GM18870 (cell line): ENCODE measurements around the gene TGIF2LX.
"Not testable (repeated sequence)": the region's sequence is repeated elsewhere in the genome, so short reads cannot be mapped to it uniquely, and the experiment has no call there.

ENCODE experiments used
- ATAC-seq: cut with Tn5 transposase; IDR thresholded peaks from one replicate; pipeline ENCODE4 v1.9.1; 2021; ENCODE audit warnings: moderate library complexity; ENCODE audit not compliant: unreplicated experiment

Gene TGIF2LX

DNA sequence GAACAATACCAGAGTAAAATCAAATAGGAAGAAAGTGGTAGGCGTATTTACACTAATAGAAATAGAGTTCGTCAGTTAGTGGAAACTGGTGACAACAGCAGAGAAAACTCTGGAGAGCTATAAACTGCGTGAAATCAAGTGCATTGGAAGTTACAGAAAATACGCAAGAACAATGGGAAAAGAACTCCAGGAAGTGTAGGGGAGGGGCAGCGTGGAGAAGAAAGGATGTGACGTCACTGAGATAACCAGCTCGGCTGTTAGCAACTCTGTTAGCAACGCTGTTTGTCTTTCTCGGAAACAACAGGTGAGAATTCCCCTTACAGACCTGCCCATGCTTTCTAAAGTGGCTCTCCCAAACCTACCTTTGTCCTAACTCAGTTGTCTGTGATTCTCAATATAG lies at the start of gene TGIF2LX:
Gene TGIF2LX, plus strand, starts transcription at position 244 of the 400 bp plus-strand sequence. CDS start 178 bp downstream, outside the sequence.
- not testable (repeated sequence) for ATAC-seq

- ATAC-seq, result not testable (repeated sequence)
Observed at GRCh38 chrX:89922338-89922934, 728 bp downstream of the TGIF2LX start.

DNA sequence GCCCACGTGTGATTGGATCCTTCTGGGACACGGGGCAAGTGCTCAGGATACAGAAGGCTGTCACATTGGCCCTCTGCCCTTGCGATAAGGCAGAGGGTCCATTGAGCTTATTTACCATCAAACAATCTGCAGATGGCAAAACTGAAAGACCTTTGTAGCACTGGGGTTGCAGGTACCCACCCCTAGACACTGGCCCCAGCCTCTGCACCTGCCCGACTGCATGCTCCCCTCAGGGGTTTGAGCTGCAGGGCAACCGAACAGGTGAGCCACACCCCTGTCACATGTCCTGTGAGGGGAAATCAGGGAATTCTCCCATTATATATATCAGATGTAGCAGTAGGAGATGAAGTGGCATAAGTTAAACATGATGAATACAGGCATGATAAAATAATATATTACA lies 21.4 kb downstream of the TGIF2LX start:
- ATAC-seq, result not testable (repeated sequence)

- ATAC-seq, result not testable (repeated sequence)
Observed at GRCh38 chrX:89965588-89965987, 43.9 kb downstream of the TGIF2LX start.
